GM18519 (cell line): Measurements from ENCODE around the gene PLCB4.

Experiments used
- ATAC-seq: cut with Tn5 transposase; IDR thresholded peaks from one replicate; pipeline ENCODE4 v1.9.1; 2021; ENCODE audit warnings: mild to moderate bottlenecking, moderate library complexity; ENCODE audit not compliant: unreplicated experiment, low FRiP score

PLCB4 gene

DNA sequence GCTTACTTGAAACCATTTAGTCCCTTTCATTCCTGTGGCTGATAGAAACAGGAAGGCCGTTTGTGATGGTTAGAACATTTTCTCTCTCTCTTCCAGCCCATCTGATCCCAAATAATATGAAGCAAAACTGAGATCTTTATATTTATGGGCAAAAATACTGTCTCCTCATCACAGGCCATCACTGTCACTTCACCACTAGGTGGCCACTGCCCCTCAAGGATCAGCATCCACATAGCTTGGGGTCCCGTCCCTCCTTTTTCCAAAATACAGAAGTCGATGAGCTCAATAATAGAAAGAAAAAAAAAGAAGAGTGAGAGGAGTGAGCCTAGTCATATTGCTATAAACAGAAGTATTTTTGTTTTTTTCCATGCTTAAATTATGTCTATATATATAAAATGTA lies 399.1 kb downstream of the PLCB4 start:
- no peak for ATAC-seq

GRCh38 chr20:9474835-9475415 lies 406.0 kb downstream of the PLCB4 start:
- ATAC-seq: no peak

DNA sequence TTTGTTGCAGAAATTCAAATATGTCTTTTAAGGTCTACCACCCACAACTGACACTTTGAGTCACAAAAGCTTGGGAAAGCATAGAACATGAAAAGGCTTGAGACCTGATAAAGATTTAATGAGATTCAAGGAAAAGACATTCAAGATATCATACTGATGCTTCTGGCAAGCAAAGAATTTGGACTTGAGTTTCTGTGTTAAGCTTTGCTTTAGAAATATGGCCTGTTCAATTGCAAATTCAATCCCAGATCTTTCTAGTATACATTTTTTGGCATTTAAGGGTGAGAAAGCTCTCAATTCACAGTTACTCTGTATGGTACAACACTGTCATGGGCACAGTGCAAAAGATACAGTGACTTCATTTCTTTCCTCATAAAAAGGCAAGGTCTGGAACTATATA lies 406.6 kb downstream of the PLCB4 start:
- no peak for ATAC-seq

DNA sequence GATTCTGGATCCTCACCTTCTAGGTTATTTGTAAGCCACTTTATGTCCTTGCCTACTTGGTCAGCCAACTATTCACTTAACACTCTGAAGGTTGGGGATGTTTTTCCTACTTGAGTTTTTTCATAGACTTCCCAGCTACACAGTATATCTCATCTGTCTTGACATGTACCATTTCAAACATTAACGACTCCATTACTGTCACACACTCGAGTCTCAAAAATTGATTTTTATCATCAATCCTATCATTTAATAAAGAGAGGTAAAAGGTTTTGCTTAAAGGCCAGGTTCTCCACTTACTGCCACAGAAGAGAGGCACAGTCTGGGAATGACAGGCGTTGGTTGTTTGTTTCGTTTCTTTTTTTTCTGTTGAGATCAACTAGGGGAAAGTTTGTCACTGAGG lies 407.3 kb downstream of the PLCB4 start:
- ATAC-seq: no peak

GRCh38 chr20:9476637-9477036 lies 407.8 kb downstream of the PLCB4 start:
- ATAC-seq: no peak

GRCh38 chr20:9478771-9479170 lies 409.9 kb downstream of the PLCB4 start:
- ATAC-seq: no peak

DNA sequence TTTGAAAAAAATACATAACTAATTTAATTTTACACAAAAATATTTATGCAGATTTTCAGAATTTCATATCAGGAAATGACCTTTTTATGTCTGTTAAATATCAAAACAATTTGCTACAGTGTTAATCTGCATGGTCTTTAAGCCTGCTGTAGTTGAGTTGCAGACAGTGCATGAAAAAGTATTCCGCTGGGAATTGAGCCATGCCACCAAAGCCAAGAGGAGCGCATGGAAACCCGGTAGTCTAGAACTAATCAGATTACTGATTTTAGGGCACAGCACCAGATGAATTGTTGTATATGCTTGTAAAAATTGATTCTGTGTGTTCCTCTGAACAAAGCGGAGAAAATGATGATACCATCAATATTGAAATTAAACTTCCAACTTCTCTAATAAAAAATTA lies 411.2 kb downstream of the PLCB4 start:
- no peak for ATAC-seq

GRCh38 chr20:9482180-9482579 lies 413.3 kb downstream of the PLCB4 start:
- no peak for ATAC-seq

DNA sequence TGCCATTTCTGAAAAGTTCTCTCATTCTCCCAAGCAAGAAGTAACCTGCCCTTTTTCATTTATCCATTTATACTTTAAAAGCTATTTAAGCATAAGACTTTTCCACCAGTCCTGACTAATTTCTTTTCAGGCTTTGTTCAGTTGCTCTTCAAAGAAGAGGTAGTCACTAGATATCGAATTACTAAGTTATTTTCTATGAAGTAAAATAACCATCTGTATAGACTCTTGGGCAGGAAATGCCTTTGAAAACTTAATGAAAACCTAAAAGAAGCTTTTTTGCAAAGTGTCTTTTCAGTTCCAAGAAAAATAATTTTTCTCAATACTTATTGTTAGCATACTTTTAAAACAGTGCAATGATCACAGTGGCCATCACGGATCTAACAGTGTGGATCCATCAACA lies 414.2 kb downstream of the PLCB4 start:
- ATAC-seq: no peak

GRCh38 chr20:9485614-9486340 lies 416.9 kb downstream of the PLCB4 start:
- ATAC-seq: no peak

DNA sequence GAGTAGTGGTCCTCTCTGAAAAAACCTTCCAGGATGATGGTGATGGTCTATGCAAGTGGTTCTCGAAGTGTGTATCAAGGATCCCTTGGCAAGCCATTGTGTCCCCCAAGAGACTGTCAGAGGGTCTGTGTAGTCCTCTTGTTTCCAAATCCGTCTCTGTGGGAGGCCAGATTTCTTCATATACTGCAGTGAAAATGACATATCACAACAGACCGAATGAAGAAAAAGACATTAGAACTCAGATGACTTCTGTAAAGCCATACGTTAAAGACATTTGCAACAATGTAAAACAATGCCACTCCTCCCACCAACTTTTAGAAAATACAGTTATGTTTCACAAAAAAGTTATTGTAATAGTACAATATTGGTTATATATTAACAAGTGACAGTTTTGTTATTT lies 418.3 kb downstream of the PLCB4 start:
- ATAC-seq: no peak

DNA sequence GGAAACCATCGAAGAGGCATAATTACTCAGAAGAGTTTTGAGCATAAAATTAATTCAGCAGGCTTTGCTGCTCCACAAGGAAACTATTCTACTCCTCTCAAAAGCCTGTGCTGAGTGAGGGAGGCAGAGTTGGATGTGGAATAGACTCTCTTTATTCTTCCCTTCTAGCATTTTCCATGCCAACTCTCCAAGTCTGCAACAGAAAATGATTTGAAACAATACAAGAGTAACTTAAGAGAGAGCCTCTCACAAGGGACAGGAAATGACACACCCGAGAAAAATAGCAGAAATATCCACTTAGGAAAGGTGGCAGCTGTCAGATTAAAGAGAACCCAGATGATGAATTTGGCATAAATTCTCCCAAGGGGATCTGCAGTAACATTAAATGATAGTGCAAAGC lies 419.2 kb downstream of the PLCB4 start:
- no peak for ATAC-seq

DNA sequence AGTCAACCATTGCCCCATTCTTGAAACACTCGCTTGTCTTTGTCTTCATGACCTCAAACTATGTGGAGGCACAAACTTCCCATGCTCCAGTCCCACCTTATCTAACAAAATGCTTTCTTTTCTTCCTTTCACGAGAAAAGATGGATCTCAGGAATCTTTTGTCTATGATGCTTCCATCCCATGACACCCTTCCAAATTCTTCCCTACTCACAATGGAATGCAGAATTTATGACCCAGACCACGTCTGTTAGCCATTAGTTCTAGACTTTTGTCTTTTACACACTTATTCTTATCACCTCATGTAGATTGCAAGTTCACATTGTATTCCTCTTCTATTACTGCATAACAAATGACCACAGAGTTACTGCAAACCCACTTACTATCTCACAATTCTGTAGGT lies 421.3 kb downstream of the PLCB4 start:
- no peak for ATAC-seq

DNA sequence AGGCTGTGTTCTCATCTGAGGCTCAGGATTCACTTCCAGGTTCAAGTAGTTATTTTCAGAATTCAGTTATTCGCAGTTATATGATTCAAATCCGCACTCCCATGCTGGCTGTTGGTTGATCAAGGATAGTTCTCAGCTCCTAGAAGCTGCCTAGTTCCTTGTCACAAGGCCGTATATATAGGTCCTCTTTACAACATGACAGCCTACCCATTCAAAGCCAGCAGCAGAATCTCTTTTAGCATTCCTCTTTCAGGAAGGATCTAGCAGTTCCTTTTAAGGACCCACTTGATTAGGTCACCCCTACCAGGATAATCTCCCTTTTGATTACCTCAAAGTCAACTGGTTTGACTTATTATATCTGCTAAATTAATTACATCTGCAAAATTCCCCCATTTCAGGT lies 421.7 kb downstream of the PLCB4 start:
- ATAC-seq: no peak

DNA sequence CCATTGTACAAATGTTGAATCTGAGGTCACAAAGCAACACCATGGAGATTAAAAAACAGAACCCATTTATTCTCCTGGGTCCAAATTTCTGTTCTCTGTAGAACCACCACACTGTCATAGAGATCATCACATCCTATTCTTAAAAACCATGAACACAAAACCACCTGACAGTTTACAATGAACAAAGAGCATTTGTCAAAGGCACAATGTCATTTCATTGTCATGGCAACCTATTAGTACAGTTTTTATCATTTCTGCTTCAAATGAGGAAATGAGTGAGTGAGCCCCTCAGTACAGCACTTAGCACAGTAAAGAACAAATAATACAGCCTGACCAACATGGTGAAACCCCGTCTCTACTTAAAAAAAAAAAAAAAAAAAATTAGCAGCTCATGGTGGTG lies 422.4 kb downstream of the PLCB4 start:
- no peak for ATAC-seq

DNA sequence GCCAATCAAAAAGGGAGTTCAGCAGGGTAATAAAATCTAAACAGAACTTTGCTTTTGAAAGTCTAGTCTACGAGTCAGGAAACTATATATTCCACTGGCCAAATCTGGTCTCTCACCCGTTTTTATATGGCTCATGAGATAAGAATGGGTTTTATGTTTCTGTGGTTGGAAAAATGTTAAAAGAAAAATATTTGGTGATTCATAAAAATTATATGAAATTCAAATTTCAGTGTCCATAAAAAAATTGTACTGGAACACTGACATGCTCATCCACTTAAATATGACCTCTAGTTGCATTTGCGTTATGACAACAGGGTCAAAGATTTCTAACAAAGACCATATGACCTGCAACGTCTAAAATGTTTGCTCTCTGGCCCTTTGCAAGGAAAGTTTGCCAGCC lies 423.2 kb downstream of the PLCB4 start:
- no peak for ATAC-seq

DNA sequence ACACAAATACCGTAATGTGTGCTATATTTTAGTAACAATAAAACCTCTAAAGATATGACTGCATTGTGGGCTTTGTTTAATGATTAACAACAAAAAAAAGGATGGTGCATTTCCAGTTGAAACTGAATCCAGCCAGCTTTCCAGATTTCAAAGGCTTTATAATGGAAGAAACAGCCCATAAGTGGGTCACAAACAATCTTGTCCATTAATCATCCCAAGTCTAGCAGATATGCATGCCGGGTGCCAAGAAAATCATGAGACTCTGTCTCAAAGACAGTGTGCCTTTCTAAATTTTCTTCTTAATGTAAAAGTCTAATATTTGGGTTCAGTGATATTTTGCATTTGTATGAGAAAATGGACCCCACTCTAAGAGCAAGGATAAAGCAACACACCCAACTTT lies 424.9 kb downstream of the PLCB4 start:
- no peak for ATAC-seq

GRCh38 chr20:9495701-9496100 lies 426.8 kb downstream of the PLCB4 start:
- ATAC-seq: no peak

DNA sequence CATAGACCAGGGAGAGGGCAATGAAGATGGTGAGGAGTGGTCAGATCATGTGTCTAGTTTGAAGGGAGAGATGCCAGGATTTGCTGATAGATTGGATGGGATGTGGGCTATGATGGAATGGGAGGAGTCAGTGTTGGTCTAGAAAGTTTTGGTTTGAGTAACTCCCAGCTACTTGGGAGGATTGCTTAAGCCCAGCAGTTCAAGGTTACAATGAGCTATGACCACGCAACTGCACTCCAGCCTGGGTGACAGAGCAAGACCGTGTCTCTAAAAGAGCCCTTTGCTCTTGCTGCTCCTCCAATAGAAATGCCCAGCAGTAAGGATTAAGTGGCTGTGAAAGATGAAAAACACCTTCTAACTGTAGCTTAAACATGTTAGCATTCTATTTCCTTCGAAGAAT lies 427.3 kb downstream of the PLCB4 start:
- no peak for ATAC-seq

GRCh38 chr20:9498322-9498721 lies 429.4 kb downstream of the PLCB4 start:
- ATAC-seq: no peak

GRCh38 chr20:9499126-9499899 lies 430.4 kb downstream of the PLCB4 start:
- ATAC-seq: no peak

- peak; percentile 84 for ATAC-seq
Observed at GRCh38 chr20:9500121-9500520, 431.2 kb downstream of the PLCB4 start.
